ENCODE measurements around the gene TRPM2. TPM values are rescaled to one million over a fixed set of nuclear protein-coding genes. Genes with fewer than 3 reads are reported as not detected.

TRPM2 gene
- total and polyA plus RNA-seq, 2 of the 13 experiments (the other 11 are each of a cell fraction or from before 2014, with no cell fraction given), result 0.07 to 0.20 TPM

GRCh38 chr21:44338971-44339910, 14.2 kb upstream of the TRPM2 start, which contains the start of gene CFAP410 (continued):
- no peak for TF ChIP-seq ZNF878 (CRISPR knock-in tag; IDR thresholded peaks at IDR 0.05)
- peak in 1 of 2 experiments; percentile 86; a peak in 2 of 4 replicates for TF ChIP-seq POLR2A (IDR thresholded peaks at IDR 0.05; ENCODE audit: insufficient read depth in 1 of 2, low read depth in 2 of 2, low read length in 2 of 2)
- TF ChIP-seq KAT2B (IDR thresholded peaks at IDR 0.05; ENCODE audit: borderline replicate concordance, low read depth, low read length), result no peak
- TF ChIP-seq ZNF644 (CRISPR knock-in tag; IDR thresholded peaks at IDR 0.05; ENCODE audit: low read depth), result no peak
- TF ChIP-seq ZBTB4 (CRISPR knock-in tag; IDR thresholded peaks at IDR 0.05; ENCODE audit: borderline replicate concordance), result peak; percentile 50; the same call in 1 of the 2 replicates
- TF ChIP-seq NR2F6 (IDR thresholded peaks at IDR 0.05), result no peak
- TF ChIP-seq NR2F6 (CRISPR knock-in tag; IDR thresholded peaks at IDR 0.05), result peak; percentile 45; the same call in 1 of the 2 replicates
- peak; percentile 50; the same call in 1 of the 2 replicates for TF ChIP-seq MLX (CRISPR knock-in tag; IDR thresholded peaks at IDR 0.05)
- TF ChIP-seq GRHL1 (CRISPR knock-in tag; conservative IDR thresholded peaks at IDR 0.05), result no peak
- TF ChIP-seq PITX1 (CRISPR knock-in tag; IDR thresholded peaks at IDR 0.05), result no peak
- no peak for TF ChIP-seq ZNF253 (CRISPR knock-in tag; IDR thresholded peaks at IDR 0.05; ENCODE audit: borderline replicate concordance)
- peak; percentile 86 for TF ChIP-seq BORCS8-MEF2B (CRISPR knock-in tag; IDR thresholded peaks at IDR 0.05)
- no peak; the same call in none of the 2 replicates for TF ChIP-seq ZNF142 (CRISPR knock-in tag; IDR thresholded peaks at IDR 0.05)
- TF ChIP-seq TCF7 (IDR thresholded peaks at IDR 0.05; ENCODE audit: low read depth), result no peak
- TF ChIP-seq ETV5 (CRISPR knock-in tag; IDR thresholded peaks at IDR 0.05; ENCODE audit: borderline replicate concordance), result peak; percentile 92
- peak; percentile 94 for TF ChIP-seq THAP11 (CRISPR knock-in tag; IDR thresholded peaks at IDR 0.05)
- TF ChIP-seq HNRNPLL (IDR thresholded peaks at IDR 0.05; ENCODE audit: low read depth, low read length, poor library complexity, severe bottlenecking), result peak; percentile 61
- peak; percentile 31; the same call in 1 of the 2 replicates for TF ChIP-seq SOX5 (CRISPR knock-in tag; IDR thresholded peaks at IDR 0.05; ENCODE audit: borderline replicate concordance)

Measured in HepG2 (cell line).